Measurements from ENCODE around the gene KCNQ1OT1. TPM values are rescaled to one million over a fixed set of nuclear protein-coding genes. Genes with fewer than 3 reads are reported as not detected.

Gene KCNQ1OT1
- total RNA-seq, 1 experiment from 2014 or later: 2.4 TPM

DNA sequence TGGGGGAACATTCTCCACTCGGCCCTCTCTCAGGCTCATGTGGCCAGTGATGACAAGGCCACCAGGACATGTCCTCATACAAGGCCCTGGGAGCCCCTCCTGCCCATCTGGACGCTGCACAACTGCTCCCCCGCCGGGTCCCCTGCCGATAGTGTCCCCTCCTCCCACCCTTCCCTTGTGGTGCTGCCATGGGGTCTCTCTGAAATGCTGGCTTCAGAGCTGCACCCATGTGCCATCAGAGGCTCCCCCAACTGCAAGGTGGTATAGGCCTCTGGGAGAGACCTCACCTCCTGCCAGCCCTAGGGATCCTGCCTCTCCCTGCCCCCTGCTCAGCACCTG is 113.0 kb downstream of the KCNQ1OT1 start:
- Mint-ChIP-seq H3K4me3 (no peak overlapping the region), H3K4me1 (no peaks in the 10 kb centered on the region), H3K27me3 (ENCODE audit: low read depth) (peaks cover 72% of the 10 kb centered on the region; the same call in 1 of the 2 replicates), H3K27ac (no peak overlapping the region), H3K36me3 (no peaks in the 10 kb centered on the region), H3K9me3 (no peaks in the 10 kb centered on the region)
- no peak for ATAC-seq
- ChIA-PET CTCF (no interaction called here), POLR2A (no interaction called here)
- no peak for TF ChIP-seq MXD4 (CRISPR knock-in tag; IDR thresholded peaks at IDR 0.05; ENCODE audit: borderline replicate concordance)
- no peak for TF ChIP-seq EMX1 (CRISPR knock-in tag; IDR thresholded peaks at IDR 0.05)
- no peak for TF ChIP-seq GRHL2 (CRISPR knock-in tag; IDR thresholded peaks at IDR 0.05; ENCODE audit: insufficient replicate concordance, severe bottlenecking)
- TF ChIP-seq, protein P1, sequence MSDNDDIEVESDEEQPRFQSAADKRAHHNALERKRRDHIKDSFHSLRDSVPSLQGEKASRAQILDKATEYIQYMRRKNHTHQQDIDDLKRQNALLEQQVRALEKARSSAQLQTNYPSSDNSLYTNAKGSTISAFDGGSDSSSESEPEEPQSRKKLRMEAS (CRISPR knock-in tag; IDR thresholded peaks at IDR 0.05): no peak
- TF ChIP-seq, protein P2, sequence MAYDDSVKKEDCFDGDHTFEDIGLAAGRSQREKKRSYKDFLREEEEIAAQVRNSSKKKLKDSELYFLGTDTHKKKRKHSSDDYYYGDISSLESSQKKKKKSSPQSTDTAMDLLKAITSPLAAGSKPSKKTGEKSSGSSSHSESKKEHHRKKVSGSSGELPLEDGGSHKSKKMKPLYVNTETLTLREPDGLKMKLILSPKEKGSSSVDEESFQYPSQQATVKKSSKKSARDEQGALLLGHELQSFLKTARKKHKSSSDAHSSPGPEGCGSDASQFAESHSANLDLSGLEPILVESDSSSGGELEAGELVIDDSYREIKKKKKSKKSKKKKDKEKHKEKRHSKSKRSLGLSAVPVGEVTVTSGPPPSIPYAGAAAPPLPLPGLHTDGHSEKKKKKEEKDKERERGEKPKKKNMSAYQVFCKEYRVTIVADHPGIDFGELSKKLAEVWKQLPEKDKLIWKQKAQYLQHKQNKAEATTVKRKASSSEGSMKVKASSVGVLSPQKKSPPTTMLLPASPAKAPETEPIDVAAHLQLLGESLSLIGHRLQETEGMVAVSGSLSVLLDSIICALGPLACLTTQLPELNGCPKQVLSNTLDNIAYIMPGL (CRISPR knock-in tag; IDR thresholded peaks at IDR 0.05): no peak
- TF ChIP-seq, protein P3, sequence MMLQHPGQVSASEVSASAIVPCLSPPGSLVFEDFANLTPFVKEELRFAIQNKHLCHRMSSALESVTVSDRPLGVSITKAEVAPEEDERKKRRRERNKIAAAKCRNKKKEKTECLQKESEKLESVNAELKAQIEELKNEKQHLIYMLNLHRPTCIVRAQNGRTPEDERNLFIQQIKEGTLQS (CRISPR knock-in tag; conservative IDR thresholded peaks at IDR 0.05): no peak
- no peak for TF ChIP-seq TEAD4 (CRISPR knock-in tag; IDR thresholded peaks at IDR 0.05)
- TF ChIP-seq, protein P4, sequence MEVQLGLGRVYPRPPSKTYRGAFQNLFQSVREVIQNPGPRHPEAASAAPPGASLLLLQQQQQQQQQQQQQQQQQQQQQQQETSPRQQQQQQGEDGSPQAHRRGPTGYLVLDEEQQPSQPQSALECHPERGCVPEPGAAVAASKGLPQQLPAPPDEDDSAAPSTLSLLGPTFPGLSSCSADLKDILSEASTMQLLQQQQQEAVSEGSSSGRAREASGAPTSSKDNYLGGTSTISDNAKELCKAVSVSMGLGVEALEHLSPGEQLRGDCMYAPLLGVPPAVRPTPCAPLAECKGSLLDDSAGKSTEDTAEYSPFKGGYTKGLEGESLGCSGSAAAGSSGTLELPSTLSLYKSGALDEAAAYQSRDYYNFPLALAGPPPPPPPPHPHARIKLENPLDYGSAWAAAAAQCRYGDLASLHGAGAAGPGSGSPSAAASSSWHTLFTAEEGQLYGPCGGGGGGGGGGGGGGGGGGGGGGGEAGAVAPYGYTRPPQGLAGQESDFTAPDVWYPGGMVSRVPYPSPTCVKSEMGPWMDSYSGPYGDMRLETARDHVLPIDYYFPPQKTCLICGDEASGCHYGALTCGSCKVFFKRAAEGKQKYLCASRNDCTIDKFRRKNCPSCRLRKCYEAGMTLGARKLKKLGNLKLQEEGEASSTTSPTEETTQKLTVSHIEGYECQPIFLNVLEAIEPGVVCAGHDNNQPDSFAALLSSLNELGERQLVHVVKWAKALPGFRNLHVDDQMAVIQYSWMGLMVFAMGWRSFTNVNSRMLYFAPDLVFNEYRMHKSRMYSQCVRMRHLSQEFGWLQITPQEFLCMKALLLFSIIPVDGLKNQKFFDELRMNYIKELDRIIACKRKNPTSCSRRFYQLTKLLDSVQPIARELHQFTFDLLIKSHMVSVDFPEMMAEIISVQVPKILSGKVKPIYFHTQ (CRISPR knock-in tag; IDR thresholded peaks at IDR 0.05): no peak
- TF ChIP-seq SMAD3 (CRISPR knock-in tag; IDR thresholded peaks at IDR 0.05; ENCODE audit: borderline replicate concordance): no peak
- TF ChIP-seq ATF1 (CRISPR knock-in tag; IDR thresholded peaks at IDR 0.05): no peak
- TF ChIP-seq ZBTB21 (CRISPR knock-in tag; IDR thresholded peaks at IDR 0.05; ENCODE audit: borderline replicate concordance): no peak
- no peak for TF ChIP-seq ZNF416 (CRISPR knock-in tag; IDR thresholded peaks at IDR 0.05)
- no peak for DNase-seq (ENCODE audit: low spot score)

DNA sequence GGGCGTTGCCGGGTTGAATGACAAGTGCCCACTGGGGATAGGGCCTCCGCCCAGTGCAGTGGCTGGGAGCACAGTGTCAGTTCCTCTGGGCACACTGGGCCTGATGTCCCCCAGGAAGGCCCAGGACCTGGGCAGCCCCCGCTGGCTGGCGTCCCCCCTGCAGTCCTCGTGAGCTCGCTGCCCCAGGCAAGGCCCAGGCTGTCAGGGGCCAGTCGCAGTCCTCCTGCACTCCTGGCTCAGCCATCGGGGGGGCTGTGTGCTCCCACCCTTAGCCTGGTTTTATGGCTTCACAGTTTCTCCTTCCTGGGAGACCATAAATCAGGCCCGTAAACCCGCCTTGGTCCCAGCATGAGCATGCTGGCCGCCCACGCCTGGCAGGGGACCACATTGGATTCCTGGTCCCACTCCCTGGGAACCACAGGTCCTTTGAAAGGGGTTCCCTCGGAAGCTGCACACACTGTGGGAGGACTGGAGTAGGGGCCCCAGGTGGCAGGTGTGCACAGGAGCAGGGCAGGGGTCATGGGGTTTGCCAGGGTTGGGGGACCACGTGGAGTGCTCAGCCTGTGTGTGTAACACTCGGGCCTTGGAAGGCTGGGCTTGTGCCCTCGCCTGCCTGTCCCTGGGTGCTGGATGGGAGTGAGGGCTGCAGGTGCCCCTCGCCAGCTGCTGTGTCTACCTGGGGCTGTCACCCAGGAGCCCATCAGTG is 113.6 kb downstream of the KCNQ1OT1 start:
- ChIA-PET POLR2A (no interaction called here), CTCF (no interaction called here)
- Mint-ChIP-seq H3K9me3 (no peaks in the 10 kb centered on the region), H3K36me3 (no peaks in the 10 kb centered on the region), H3K4me3 (no peak overlapping the region), H3K4me1 (no peaks in the 10 kb centered on the region), H3K27ac (no peak overlapping the region), H3K27me3 (ENCODE audit: low read depth) (peaks cover 71% of the 10 kb centered on the region)
- ATAC-seq (no peak), DNase-seq (ENCODE audit: low spot score) (no peak)
- TF ChIP-seq ZNF396 (CRISPR knock-in tag; IDR thresholded peaks at IDR 0.05; ENCODE audit: borderline replicate concordance) (no peak), CBFB (CRISPR knock-in tag; IDR thresholded peaks at IDR 0.05; ENCODE audit: low read depth) (no peak), PRRX2 (CRISPR knock-in tag; IDR thresholded peaks at IDR 0.05) (no peak), ZNF232 (CRISPR knock-in tag; IDR thresholded peaks at IDR 0.05) (no peak), MXD4 (CRISPR knock-in tag; IDR thresholded peaks at IDR 0.05; ENCODE audit: borderline replicate concordance) (no peak), TEAD4 (CRISPR knock-in tag; IDR thresholded peaks at IDR 0.05) (no peak), FOXP1 (CRISPR knock-in tag; IDR thresholded peaks at IDR 0.05; ENCODE audit: borderline replicate concordance) (no peak)
- TF ChIP-seq, protein P5, sequence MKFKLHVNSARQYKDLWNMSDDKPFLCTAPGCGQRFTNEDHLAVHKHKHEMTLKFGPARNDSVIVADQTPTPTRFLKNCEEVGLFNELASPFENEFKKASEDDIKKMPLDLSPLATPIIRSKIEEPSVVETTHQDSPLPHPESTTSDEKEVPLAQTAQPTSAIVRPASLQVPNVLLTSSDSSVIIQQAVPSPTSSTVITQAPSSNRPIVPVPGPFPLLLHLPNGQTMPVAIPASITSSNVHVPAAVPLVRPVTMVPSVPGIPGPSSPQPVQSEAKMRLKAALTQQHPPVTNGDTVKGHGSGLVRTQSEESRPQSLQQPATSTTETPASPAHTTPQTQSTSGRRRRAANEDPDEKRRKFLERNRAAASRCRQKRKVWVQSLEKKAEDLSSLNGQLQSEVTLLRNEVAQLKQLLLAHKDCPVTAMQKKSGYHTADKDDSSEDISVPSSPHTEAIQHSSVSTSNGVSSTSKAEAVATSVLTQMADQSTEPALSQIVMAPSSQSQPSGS (CRISPR knock-in tag; IDR thresholded peaks at IDR 0.05; ENCODE audit: borderline replicate concordance, low read depth): no peak
- TF ChIP-seq, protein P6, sequence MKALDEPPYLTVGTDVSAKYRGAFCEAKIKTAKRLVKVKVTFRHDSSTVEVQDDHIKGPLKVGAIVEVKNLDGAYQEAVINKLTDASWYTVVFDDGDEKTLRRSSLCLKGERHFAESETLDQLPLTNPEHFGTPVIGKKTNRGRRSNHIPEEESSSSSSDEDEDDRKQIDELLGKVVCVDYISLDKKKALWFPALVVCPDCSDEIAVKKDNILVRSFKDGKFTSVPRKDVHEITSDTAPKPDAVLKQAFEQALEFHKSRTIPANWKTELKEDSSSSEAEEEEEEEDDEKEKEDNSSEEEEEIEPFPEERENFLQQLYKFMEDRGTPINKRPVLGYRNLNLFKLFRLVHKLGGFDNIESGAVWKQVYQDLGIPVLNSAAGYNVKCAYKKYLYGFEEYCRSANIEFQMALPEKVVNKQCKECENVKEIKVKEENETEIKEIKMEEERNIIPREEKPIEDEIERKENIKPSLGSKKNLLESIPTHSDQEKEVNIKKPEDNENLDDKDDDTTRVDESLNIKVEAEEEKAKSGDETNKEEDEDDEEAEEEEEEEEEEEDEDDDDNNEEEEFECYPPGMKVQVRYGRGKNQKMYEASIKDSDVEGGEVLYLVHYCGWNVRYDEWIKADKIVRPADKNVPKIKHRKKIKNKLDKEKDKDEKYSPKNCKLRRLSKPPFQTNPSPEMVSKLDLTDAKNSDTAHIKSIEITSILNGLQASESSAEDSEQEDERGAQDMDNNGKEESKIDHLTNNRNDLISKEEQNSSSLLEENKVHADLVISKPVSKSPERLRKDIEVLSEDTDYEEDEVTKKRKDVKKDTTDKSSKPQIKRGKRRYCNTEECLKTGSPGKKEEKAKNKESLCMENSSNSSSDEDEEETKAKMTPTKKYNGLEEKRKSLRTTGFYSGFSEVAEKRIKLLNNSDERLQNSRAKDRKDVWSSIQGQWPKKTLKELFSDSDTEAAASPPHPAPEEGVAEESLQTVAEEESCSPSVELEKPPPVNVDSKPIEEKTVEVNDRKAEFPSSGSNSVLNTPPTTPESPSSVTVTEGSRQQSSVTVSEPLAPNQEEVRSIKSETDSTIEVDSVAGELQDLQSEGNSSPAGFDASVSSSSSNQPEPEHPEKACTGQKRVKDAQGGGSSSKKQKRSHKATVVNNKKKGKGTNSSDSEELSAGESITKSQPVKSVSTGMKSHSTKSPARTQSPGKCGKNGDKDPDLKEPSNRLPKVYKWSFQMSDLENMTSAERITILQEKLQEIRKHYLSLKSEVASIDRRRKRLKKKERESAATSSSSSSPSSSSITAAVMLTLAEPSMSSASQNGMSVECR (CRISPR knock-in tag; IDR thresholded peaks at IDR 0.05; ENCODE audit: borderline replicate concordance): no peak
- TF ChIP-seq, protein P2 (CRISPR knock-in tag; IDR thresholded peaks at IDR 0.05): no peak
